ENCODE measurements around the gene CDHR5.

DNA sequence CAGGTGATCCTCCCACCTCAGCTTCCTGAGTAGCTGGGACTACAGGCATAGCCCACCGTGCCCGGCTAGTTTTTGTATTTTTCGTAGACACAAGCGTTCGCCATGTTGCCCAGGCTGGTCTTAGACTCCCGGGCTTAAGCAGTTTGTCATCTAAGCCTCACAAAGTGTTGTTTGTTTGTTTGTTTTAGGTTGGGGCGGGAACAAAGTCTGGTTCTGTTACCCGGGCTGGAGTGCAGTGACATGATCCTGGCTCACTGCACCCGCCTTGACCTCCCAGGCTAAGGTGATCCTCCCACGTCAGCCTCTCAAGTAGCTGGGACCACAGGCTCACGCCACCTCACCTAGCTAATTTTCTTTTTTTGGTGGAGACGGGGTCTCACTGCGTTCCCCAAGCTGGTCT lies 21.6 kb downstream of the CDHR5 start:
- TF ChIP-seq YY1 (IDR thresholded peaks at IDR 0.05; ENCODE audit: insufficient read depth, insufficient read length) (no peak), ZNF274 (IDR thresholded peaks at IDR 0.05; ENCODE audit: low read depth, low read length) (no peak), SUZ12 (IDR thresholded peaks at IDR 0.05; ENCODE audit: extremely low read depth, insufficient read depth, insufficient read length) (no peak)
